Stromal cell of bone marrow (primary cell): Measurements from ENCODE around the gene LHPP.

Experiments
- DNase-seq: peaks from one replicate; pipeline ENCODE4 v3.0.0-alpha.2; 2012; ENCODE audit warnings: low read depth

LHPP gene

GRCh38 chr10:124595143-124595883 is 133.7 kb downstream of the LHPP start:
- DNase-seq: no peak

GRCh38 chr10:124596116-124596785 is 134.6 kb downstream of the LHPP start:
- DNase-seq: no peak

GRCh38 chr10:124596962-124597845 is 135.6 kb downstream of the LHPP start:
- DNase-seq: no peak

- DNase-seq: no peak
Observed at GRCh38 chr10:124597846-124598165, 136.2 kb downstream of the LHPP start.

- DNase-seq: no peak
Observed at GRCh38 chr10:124598196-124598595, 136.6 kb downstream of the LHPP start.

- no peak for DNase-seq
Observed at GRCh38 chr10:124598773-124599587, 137.4 kb downstream of the LHPP start.

- no peak for DNase-seq
Observed at GRCh38 chr10:124599588-124600050, 138.0 kb downstream of the LHPP start.

GRCh38 chr10:124600051-124600880 is 138.6 kb downstream of the LHPP start:
- DNase-seq: no peak

GRCh38 chr10:124601016-124601415 is 139.4 kb downstream of the LHPP start:
- no peak for DNase-seq

GRCh38 chr10:124601431-124602120 is 140.0 kb downstream of the LHPP start:
- no peak for DNase-seq

GRCh38 chr10:124602121-124602561 is 140.5 kb downstream of the LHPP start:
- no peak for DNase-seq

GRCh38 chr10:124602646-124603365 is 141.2 kb downstream of the LHPP start:
- no peak for DNase-seq

GRCh38 chr10:124603376-124604213 is 142.0 kb downstream of the LHPP start:
- DNase-seq: no peak

GRCh38 chr10:124604214-124605000 is 142.8 kb downstream of the LHPP start:
- no peak for DNase-seq

- no peak for DNase-seq
Observed at GRCh38 chr10:124605001-124605370, 143.4 kb downstream of the LHPP start.

- DNase-seq: no peak
Observed at GRCh38 chr10:124605481-124605855, 143.8 kb downstream of the LHPP start.

- no peak for DNase-seq
Observed at GRCh38 chr10:124605856-124606812, 144.5 kb downstream of the LHPP start.
